CD4-positive, alpha-beta T cell (primary cell): ENCODE data around the gene CSNK1E. TPM values are rescaled to one million over a fixed set of nuclear protein-coding genes. Genes with fewer than 3 reads are reported as not detected.

Experiments
- ATAC-seq: fragments of 200-7000 bp; cut with Tn5 transposase; one replicate; pipeline ENCODE4 v1.10.0; 2022; ENCODE audit warnings: mild to moderate bottlenecking; ENCODE audit not compliant: poor library complexity
- CTCF ChIA-PET: fragments of 350-600 bp; sonication (Branson Sonifier 250); formaldehyde crosslinking; loops from one replicate; lab custom pipeline; 2021; ENCODE audit warnings: antibody characterized with exemption, inconsistent platforms; lab: Charles Lee
- POLR2A ChIA-PET: fragments of 350-600 bp; sonication (Branson Sonifier 250); formaldehyde crosslinking; loops from one replicate; lab custom pipeline; 2021; ENCODE audit warnings: antibody characterized with exemption, inconsistent platforms; lab: Charles Lee
- DNase-seq, 14 experiments: peaks; one replicate each; pipeline ENCODE4 v3.0.0-alpha.2; 2013 to 2020; ENCODE audit warnings: mixed read lengths in 2 of 14
- H3K27ac ChIP-seq, 2 donors: one replicate each; pipeline versions ENCODE4 v1.5.1 to v1.7.0; 2013; ENCODE audit warnings: low read length in 2 of 2, low read depth in 1 of 2, mild to moderate bottlenecking in 1 of 2
- H3K27me3 ChIP-seq, 2 experiments: 1 replicate in 1 of 2; 2 replicates in 1 of 2; pipeline versions ENCODE4 v1.6.1 to v1.7.0; 2013; ENCODE audit warnings: low read length in 2 of 2, control low read depth in 1 of 2, mild to moderate bottlenecking in 1 of 2, moderate library complexity in 1 of 2; ENCODE audit not compliant: insufficient read depth in 2 of 2, control insufficient read depth in 1 of 2
- H3K36me3 ChIP-seq: one replicate; pipeline ENCODE4 v1.6.1; 2013; ENCODE audit warnings: low read length, control low read depth; ENCODE audit not compliant: insufficient read depth
- H3K4me1 ChIP-seq: one replicate; pipeline ENCODE4 v1.6.1; 2013; ENCODE audit warnings: low read length, control low read depth; ENCODE audit not compliant: insufficient read depth
- H3K4me3 ChIP-seq: one replicate; pipeline ENCODE4 v1.5.1; 2013; ENCODE audit warnings: mild to moderate bottlenecking, low read length, moderate library complexity
- H3K9me3 ChIP-seq, 2 experiments: 1 replicate in 1 of 2; 2 replicates in 1 of 2; pipeline versions ENCODE4 v1.6.1 to v1.7.0; 2013; ENCODE audit warnings: low read length in 2 of 2, mild to moderate bottlenecking in 2 of 2, control low read depth in 1 of 2, moderate library complexity in 1 of 2; ENCODE audit not compliant: control insufficient read depth in 1 of 2, insufficient read depth in 1 of 2
- H3K27ac Mint-ChIP-seq: one replicate; pipeline ENCODE4 v1.8.0; 2020; ENCODE audit warnings: mixed read lengths
- H3K27me3 Mint-ChIP-seq: one replicate; pipeline ENCODE4 v1.8.0; 2021; ENCODE audit warnings: mixed read lengths
- H3K36me3 Mint-ChIP-seq: one replicate; pipeline ENCODE4 v1.8.0; 2021; ENCODE audit warnings: low read depth, mixed read lengths
- H3K4me1 Mint-ChIP-seq: one replicate; pipeline ENCODE4 v1.8.0; 2021; ENCODE audit warnings: low read depth, mixed read lengths
- H3K4me3 Mint-ChIP-seq: one replicate; pipeline ENCODE4 v1.8.0; 2020; ENCODE audit warnings: mild to moderate bottlenecking, mixed read lengths
- H3K9me3 Mint-ChIP-seq: one replicate; pipeline ENCODE4 v1.8.0; 2020; ENCODE audit warnings: mixed read lengths
- CTCF ChIP-seq: fragments of 200-600 bp; IDR thresholded peaks from one replicate; pipeline ENCODE4 v1.8.0; 2022; ENCODE audit warnings: antibody characterized with exemption, mild to moderate bottlenecking
- intact Hi-C, 2 experiments: fragments of 100-400 bp; cut with DNase I in 1 of 2; cut with micrococcal nuclease in 1 of 2; formaldehyde crosslinking; loops; one replicate each; pipeline versions ENCODE4 v1.15.1 to v1.9.0; 2023 to 2025; cut with DNase I, micrococcal nuclease
- total RNA-seq, 174 experiments: library from RNA in 2 of 174; stranded (reverse) in 2 of 174; gene quantifications; one replicate each; pipeline ENCODE4 v1.2.3 and lab custom pipeline; 2021 to 2026

The CSNK1E gene
- total RNA-seq, 2 experiments from 2014 or later = 208 to 217 TPM

DNA sequence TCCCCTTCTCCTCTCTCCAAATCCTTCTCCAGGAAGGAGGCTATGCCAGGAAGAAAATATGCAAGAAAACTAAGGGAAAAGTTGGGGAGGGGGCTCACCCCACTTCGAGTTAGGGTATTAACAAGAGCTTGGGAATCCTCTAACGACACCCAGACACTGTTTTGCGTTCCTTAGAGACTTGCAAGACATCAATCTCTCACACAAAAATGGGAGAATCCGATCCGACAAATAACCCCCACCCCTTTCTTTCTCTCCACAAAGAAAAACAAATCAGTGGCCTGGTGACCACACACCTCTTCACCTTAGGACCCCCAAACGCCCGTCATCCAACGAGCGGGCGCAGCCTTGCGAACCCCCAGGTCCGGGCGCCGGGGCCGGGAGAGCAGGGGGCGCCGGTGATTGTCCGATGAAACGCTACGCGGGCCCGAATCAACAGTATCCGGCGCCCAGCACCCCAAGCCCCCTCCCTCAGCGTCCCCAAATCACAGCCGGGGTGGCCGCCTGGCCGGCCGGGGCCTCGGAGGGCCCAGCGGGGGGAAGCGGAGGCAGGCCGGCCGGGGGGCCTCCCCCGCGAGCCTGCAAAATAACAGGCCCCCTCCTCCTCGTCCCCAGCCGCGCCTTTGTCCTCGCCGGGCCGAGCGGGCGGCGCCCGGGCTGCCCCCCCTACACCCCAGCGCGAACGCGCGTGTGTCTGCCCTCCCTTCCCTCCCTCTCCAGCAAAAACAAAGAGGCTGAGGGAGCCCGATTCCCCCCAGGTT, 690 bp downstream of the CSNK1E start:
- H3K36me3 Mint-ChIP-seq = peaks cover 8% of the 10 kb centered on the region
- Histone ChIP-seq H3K4me1 (peaks cover 61% of the 10 kb centered on the region), H3K36me3 (no peaks in the 10 kb centered on the region), H3K27ac (peak overlapping the region; percentile 78 to 84), H3K4me3 (peak overlapping the region; percentile 60), H3K27me3 (no peaks in the 10 kb centered on the region), H3K9me3 (no peaks in the 10 kb centered on the region)
- no peak for TF ChIP-seq CTCF
- peaks cover 54% of the 10 kb centered on the region for H3K4me1 Mint-ChIP-seq
- ATAC-seq (peak; percentile 47), DNase-seq (peak; percentile 30 to 83 (median 55))
- CTCF ChIA-PET = interaction anchor here (1.4 kb wide), 1 partner anchor 11 kb away, joined by 5 read pairs; no protein-coding TSS in a partner anchor
- H3K27me3 Mint-ChIP-seq = no peaks in the 10 kb centered on the region
- POLR2A ChIA-PET = interaction anchor here (0.5 to 2.5 kb wide), 3 partner anchors 49 to 1073 kb away, joined by 3 to 7 read pairs (median 5); partner anchors contain the start of gene MAFF
- H3K9me3 Mint-ChIP-seq = no peaks in the 10 kb centered on the region
- intact Hi-C loops = loop anchor here (1.0 to 5.0 kb wide), 8 partner anchors 43 to 836 kb away; partner anchors contain the start of genes TMEM184B (in 2 of the 2), CBX6 (in 1 of the 2), CBX7 (in 1 of the 2) and JOSD1 (in 1 of the 2)
- H3K27ac Mint-ChIP-seq = peak overlapping the region; percentile 99
- H3K4me3 Mint-ChIP-seq = peak overlapping the region; percentile 95

DNA sequence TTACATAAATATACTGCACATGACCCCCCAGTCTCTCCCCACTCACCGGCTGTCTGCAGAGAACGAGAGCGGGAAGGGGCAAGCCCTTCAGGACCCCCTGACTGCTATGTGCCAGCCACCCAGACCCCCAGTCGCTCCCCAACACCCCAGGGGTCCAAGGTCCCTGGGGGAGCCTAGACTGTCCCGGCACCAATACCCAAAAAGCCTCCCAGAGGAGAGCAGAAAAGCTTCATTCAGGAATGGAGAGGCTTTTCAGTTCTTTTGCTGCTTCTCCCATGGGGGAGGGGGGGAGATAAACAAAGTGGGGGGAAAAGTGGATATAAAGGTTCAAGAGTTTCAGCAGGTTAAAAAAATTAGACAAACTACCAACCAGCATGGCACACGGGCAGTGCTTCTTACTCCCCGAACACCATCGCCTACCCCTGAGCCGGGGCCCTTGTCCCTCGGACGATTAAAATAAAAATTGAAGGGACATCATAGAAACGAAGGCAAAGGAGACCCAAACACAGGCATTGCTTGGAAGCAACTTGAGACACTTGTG, 1.3 kb downstream of the CSNK1E start:
- CTCF ChIA-PET = interaction anchor here (1.0 to 1.4 kb wide), 2 partner anchors 10 to 18 kb away, joined by 3 to 5 read pairs; no protein-coding TSS in a partner anchor
- intact Hi-C loops = loop anchor here (2.0 to 5.0 kb wide), 7 partner anchors 43 to 836 kb away; partner anchors contain the start of genes CBX6 (in 1 of the 2), CBX7 (in 1 of the 2), JOSD1 (in 1 of the 2) and MAFF (in 1 of the 2)
- no peak for TF ChIP-seq CTCF
- Mint-ChIP-seq H3K27me3 (no peaks in the 10 kb centered on the region), H3K36me3 (peaks cover 8% of the 10 kb centered on the region), H3K27ac (peak overlapping the region; percentile 99), H3K4me1 (peaks cover 60% of the 10 kb centered on the region), H3K9me3 (no peaks in the 10 kb centered on the region), H3K4me3 (peak overlapping the region; percentile 95)
- Histone ChIP-seq H3K9me3 (no peaks in the 10 kb centered on the region), H3K4me3 (peak overlapping the region; percentile 60), H3K4me1 (peaks cover 68% of the 10 kb centered on the region), H3K27me3 (no peaks in the 10 kb centered on the region), H3K36me3 (no peaks in the 10 kb centered on the region), H3K27ac (peak overlapping the region; percentile 78 to 84)
- POLR2A ChIA-PET = interaction anchor here (0.5 to 2.5 kb wide), 8 partner anchors 22 to 1728 kb away, joined by 3 to 7 read pairs (median 3); partner anchors contain the start of gene MAFF
- DNase-seq (peak in 2 of 14 experiments; percentile 30 to 47), ATAC-seq (no peak)
